H9 (cell line): Measurements from ENCODE around the gene PCDHGB7. TPM values are rescaled to one million over a fixed set of nuclear protein-coding genes. Genes with fewer than 3 reads are reported as not detected.

Experiments
- DNase-seq: peaks from one replicate; pipeline ENCODE4 v3.0.0-alpha.2; 2017
- H2AFZ ChIP-seq: one replicate; pipeline ENCODE4 v1.6.1; 2013; ENCODE audit warnings: mild to moderate bottlenecking, low read length, control low read depth, moderate library complexity
- H2AK5ac ChIP-seq: 2 replicates; pipeline ENCODE4 v1.6.1; 2013; ENCODE audit warnings: low read length, control low read depth, mixed read lengths; ENCODE audit not compliant: insufficient read length
- H2BK120ac ChIP-seq: one replicate; pipeline ENCODE4 v1.6.1; 2013; ENCODE audit warnings: low read depth, mild to moderate bottlenecking, low read length, control low read depth, inconsistent platforms; ENCODE audit not compliant: poor library complexity, severe bottlenecking
- H2BK12ac ChIP-seq: 2 replicates; pipeline ENCODE4 v1.6.1; 2013; ENCODE audit warnings: low read length, control low read depth, mixed read lengths, low read depth; ENCODE audit not compliant: insufficient read length
- H2BK15ac ChIP-seq: 2 replicates; pipeline ENCODE4 v1.6.1; 2013; ENCODE audit warnings: low read depth, low read length, control low read depth
- H2BK20ac ChIP-seq: one replicate; pipeline ENCODE4 v1.6.1; 2013; ENCODE audit warnings: low read depth, mild to moderate bottlenecking, low read length, control low read depth, inconsistent platforms; ENCODE audit not compliant: poor library complexity, severe bottlenecking
- H2BK5ac ChIP-seq: 2 replicates; pipeline ENCODE4 v1.6.1; 2013; ENCODE audit warnings: low read length, control low read depth, mixed read lengths; ENCODE audit not compliant: insufficient read length
- H3K14ac ChIP-seq: 2 replicates; pipeline ENCODE4 v1.6.1; 2013; ENCODE audit warnings: low read length, control low read depth; ENCODE audit not compliant: insufficient read depth
- H3K18ac ChIP-seq: 2 replicates; pipeline ENCODE4 v1.6.1; 2013; ENCODE audit warnings: low read depth, mild to moderate bottlenecking, mixed read lengths, low read length, control low read depth; ENCODE audit not compliant: insufficient read length
- H3K23ac ChIP-seq: 2 replicates; pipeline ENCODE4 v1.6.1; 2013; ENCODE audit warnings: low read length, control low read depth, mixed read lengths, low read depth; ENCODE audit not compliant: insufficient read length
- H3K23me2 ChIP-seq: 2 replicates; pipeline ENCODE4 v1.6.1; 2013; ENCODE audit warnings: low read depth, mild to moderate bottlenecking, mixed read lengths, low read length, control low read depth; ENCODE audit not compliant: insufficient read length, poor library complexity, severe bottlenecking
- H3K27ac ChIP-seq: 2 replicates; pipeline ENCODE4 v1.5.1; 2013; ENCODE audit warnings: low read length, control low read depth, mixed read lengths, low read depth; ENCODE audit not compliant: insufficient read length
- H3K27me3 ChIP-seq: 2 replicates; pipeline ENCODE4 v1.6.1; 2013; ENCODE audit warnings: low read length, control low read depth, inconsistent platforms; ENCODE audit not compliant: insufficient read depth
- H3K4ac ChIP-seq: 2 replicates; pipeline ENCODE4 v1.6.1; 2013; ENCODE audit warnings: low read depth, mild to moderate bottlenecking, control low read depth, inconsistent platforms, low read length, moderate library complexity
- H3K4me1 ChIP-seq: 2 replicates; pipeline ENCODE4 v1.6.1; 2013; ENCODE audit warnings: low read length, control low read depth, inconsistent platforms; ENCODE audit not compliant: insufficient read depth
- H3K4me2 ChIP-seq: 2 replicates; pipeline ENCODE4 v1.6.1; 2013; ENCODE audit warnings: low read length, control low read depth, mixed read lengths; ENCODE audit not compliant: insufficient read length, insufficient read depth
- H3K56ac ChIP-seq: 2 replicates; pipeline ENCODE4 v1.6.1; 2013; ENCODE audit warnings: low read depth, mild to moderate bottlenecking, mixed read lengths, low read length, control low read depth; ENCODE audit not compliant: insufficient read length
- H3K79me1 ChIP-seq: 2 replicates; pipeline ENCODE4 v1.6.1; 2013; ENCODE audit warnings: low read depth, mild to moderate bottlenecking, moderate library complexity, low read length, control low read depth, inconsistent platforms; ENCODE audit not compliant: insufficient read depth, poor library complexity, severe bottlenecking
- H3K79me2 ChIP-seq: 2 replicates; pipeline ENCODE4 v1.6.1; 2013; ENCODE audit warnings: low read length, control low read depth, inconsistent platforms; ENCODE audit not compliant: insufficient read depth
- H3K9ac ChIP-seq: 2 replicates; pipeline ENCODE4 v1.6.1; 2013; ENCODE audit warnings: low read length, control low read depth, mixed read lengths; ENCODE audit not compliant: insufficient read length; ENCODE audit errors: extremely low read depth
- H3K9me3 ChIP-seq: one replicate; pipeline ENCODE4 v1.6.1; 2013; ENCODE audit warnings: low read depth, low read length, inconsistent platforms; ENCODE audit not compliant: control insufficient read depth
- H3T11ph ChIP-seq: one replicate; pipeline ENCODE4 v1.6.1; 2013; ENCODE audit warnings: mild to moderate bottlenecking, low read length, control low read depth, inconsistent platforms
- H4K20me1 ChIP-seq: one replicate; pipeline ENCODE4 v1.6.1; 2013; ENCODE audit not compliant: control insufficient read depth, insufficient read length, insufficient read depth
- H4K5ac ChIP-seq: 2 replicates; pipeline ENCODE4 v1.6.1; 2013; ENCODE audit warnings: low read depth, mild to moderate bottlenecking, mixed read lengths, low read length, control low read depth; ENCODE audit not compliant: insufficient read length
- H4K8ac ChIP-seq: replicated peaks from 2 replicates; pipeline ENCODE4 v1.6.1; 2013; ENCODE audit warnings: low read length, control low read depth, mixed read lengths, low read depth; ENCODE audit not compliant: insufficient read length
- H4K91ac ChIP-seq: 2 replicates; pipeline ENCODE4 v1.6.1; 2013; ENCODE audit warnings: low read depth, mild to moderate bottlenecking, moderate library complexity, mixed read lengths, low read length, control low read depth; ENCODE audit not compliant: insufficient read length
- H3K27ac Mint-ChIP-seq, 3 experiments: 2 replicates in 2 of 3; 3 replicates in 1 of 3; pipeline ENCODE4 v1.8.0; 2020 to 2021; ENCODE audit warnings: mixed read lengths in 3 of 3, mild to moderate bottlenecking in 1 of 3, moderate library complexity in 1 of 3
- H3K27me3 Mint-ChIP-seq: 2 replicates; pipeline ENCODE4 v1.8.0; 2021; ENCODE audit warnings: low read depth, mild to moderate bottlenecking, moderate library complexity, mixed read lengths
- H3K36me3 Mint-ChIP-seq, 3 experiments: 2 replicates in 2 of 3; 3 replicates in 1 of 3; pipeline ENCODE4 v1.8.0; 2020 to 2021; ENCODE audit warnings: low read depth in 3 of 3, mixed read lengths in 3 of 3; ENCODE audit not compliant: insufficient read depth in 1 of 3
- H3K4me1 Mint-ChIP-seq, 2 experiments: 2 replicates each; pipeline ENCODE4 v1.8.0; 2020; ENCODE audit warnings: mixed read lengths in 2 of 2
- H3K4me3 Mint-ChIP-seq, 2 experiments: 2 replicates in 1 of 2; 3 replicates in 1 of 2; pipeline ENCODE4 v1.8.0; 2020 to 2021; ENCODE audit warnings: mild to moderate bottlenecking in 2 of 2, mixed read lengths in 2 of 2, moderate library complexity in 1 of 2
- H3K9me3 Mint-ChIP-seq, 2 experiments: 2 replicates in 1 of 2; 3 replicates in 1 of 2; pipeline ENCODE4 v1.8.0; 2020; ENCODE audit warnings: mild to moderate bottlenecking in 2 of 2, mixed read lengths in 2 of 2, moderate library complexity in 1 of 2
- CTCF ChIP-seq: fragments of 200-600 bp; sonication (generic); conservative IDR thresholded peaks from 3 replicates; pipeline ENCODE4 v1.8.0; 2021; ENCODE audit warnings: antibody characterized with exemption, mild to moderate bottlenecking
- WGBS: extraction: QIAGEN DNeasy Blood & Tissue Kit; methylation state at CpG from one replicate; pipeline ENCODE4 v1.1.7; 2013; ENCODE audit warnings: missing lambda C conversion rate, low lambda C conversion rate, mixed read lengths; ENCODE audit not compliant: insufficient read length; ENCODE audit errors: extremely low coverage; 5-methylcytosine and 5-hydroxymethylcytosine counted together
- total RNA-seq: library from RNA; stranded (reverse); gene quantifications from 2 replicates; pipeline ENCODE4 v1.2.1, GENCODE V29; 2021

PCDHGB7 gene
- total RNA-seq, 1 experiment from 2014 or later, result 7.7 TPM

GRCh38 chr5:141384471-141385267 is 32.8 kb upstream of the PCDHGB7 start:
- Histone ChIP-seq H2BK5ac (no peak overlapping the region), H3T11ph (no peak overlapping the region), H3K23me2 (no peaks in the 10 kb centered on the region), H3K9me3 (peaks cover 38% of the 10 kb centered on the region), H2BK15ac (no peak overlapping the region), H4K20me1 (no peaks in the 10 kb centered on the region), H3K4me1 (0 out of 2 replicates have a peak, but pooled peaks cover 2% of the 10 kb centered on the region), H3K79me1 (no peaks in the 10 kb centered on the region), H3K27ac (no peak overlapping the region), H2BK20ac (no peak overlapping the region), H2BK120ac (no peak overlapping the region), H4K91ac (no peak overlapping the region), H4K5ac (no peak overlapping the region), H3K79me2 (no peaks in the 10 kb centered on the region), H2AFZ (no peak overlapping the region), H3K18ac (no peak overlapping the region), H4K8ac (no peak overlapping the region), H3K23ac (no peak overlapping the region), H3K4ac (no peak overlapping the region), H3K14ac (no peak overlapping the region), H2AK5ac (no peak overlapping the region), H3K56ac (no peak overlapping the region), H3K9ac (no peak overlapping the region), H3K27me3 (no peaks in the 10 kb centered on the region), H2BK12ac (no peak overlapping the region), H3K4me2 (no peak overlapping the region)
- peaks cover 12% of the 10 kb centered on the region; the same call in 1 of the 2 replicates for H3K27me3 Mint-ChIP-seq
- H3K27ac Mint-ChIP-seq, result no peak overlapping the region
- peaks cover 16 to 51% (median 34%) of the 10 kb centered on the region in 3 experiments for H3K36me3 Mint-ChIP-seq
- TF ChIP-seq CTCF, result no peak
- no peak overlapping the region for H3K4me3 Mint-ChIP-seq
- no peaks in the 10 kb centered on the region for H3K4me1 Mint-ChIP-seq
- no peak for DNase-seq
- peaks cover 71 to 76% of the 10 kb centered on the region in 2 experiments for H3K9me3 Mint-ChIP-seq
- WGBS, result no CpG with 5 or more reads among the region's 43 CpGs
